ENCODE measurements around the gene GPR31.

Gene GPR31

GRCh38 chr6:167116838-167117228 lies 40.9 kb downstream of the GPR31 start:
- DNase-seq (ENCODE audit: low spot score), result no peak

DNA sequence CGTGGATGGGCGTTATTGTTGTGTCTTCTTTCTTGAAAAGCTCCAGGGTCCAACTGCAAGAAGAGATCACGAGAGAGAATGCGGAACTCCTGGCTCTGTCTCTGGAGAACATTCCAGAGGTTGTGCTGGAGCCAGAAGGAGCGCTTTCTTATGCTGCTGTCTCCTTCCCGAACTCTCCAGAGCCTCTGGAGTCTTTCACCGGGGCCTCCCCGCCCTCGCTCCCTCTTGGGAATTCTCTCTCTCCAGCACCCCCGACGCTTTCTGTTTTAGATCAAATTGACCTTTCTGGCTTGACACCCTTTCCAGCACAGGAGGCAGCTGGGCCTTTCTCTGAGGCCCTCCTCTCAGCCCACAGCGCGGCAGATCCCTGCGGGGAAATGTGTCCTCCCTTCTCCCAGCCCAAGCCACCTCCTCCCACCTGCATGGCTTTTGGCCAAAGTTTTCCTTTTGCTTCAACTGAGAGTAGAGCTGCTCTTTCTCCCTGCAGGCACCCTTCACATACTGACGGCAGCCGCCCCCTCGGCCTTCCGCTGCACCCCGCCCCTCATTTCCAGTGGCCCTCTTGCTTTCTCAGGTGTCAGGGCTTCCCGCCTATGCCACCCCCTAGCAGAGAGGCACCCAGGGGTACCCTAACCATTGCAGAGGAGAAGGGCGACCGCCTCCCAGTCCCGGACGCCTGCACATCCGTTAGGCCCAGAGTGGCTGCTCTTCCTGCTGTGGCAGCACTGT lies 41.5 kb downstream of the GPR31 start:
- no peak for DNase-seq (ENCODE audit: low spot score)

DNA sequence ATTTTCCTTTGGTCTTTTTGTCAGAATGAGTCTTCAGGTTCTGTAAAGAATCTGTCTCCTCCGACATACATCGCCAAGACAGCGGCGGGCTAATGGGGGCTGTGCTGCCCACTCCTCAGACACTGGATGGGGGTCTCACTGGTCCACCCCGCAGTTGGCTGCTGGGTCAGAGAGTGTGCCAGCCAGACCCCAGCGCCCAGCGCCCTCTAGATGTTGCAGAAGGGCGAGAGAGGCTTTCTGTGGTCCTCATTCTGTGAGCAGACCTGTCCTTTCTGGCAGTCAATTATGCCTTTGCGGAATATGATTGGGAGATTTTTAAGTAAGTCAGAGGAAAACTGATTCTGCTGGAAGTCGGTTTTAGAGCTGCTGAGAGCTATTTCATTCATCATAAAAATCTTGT lies 42.7 kb downstream of the GPR31 start:
- no peak for DNase-seq (ENCODE audit: low spot score)

GRCh38 chr6:167113935-167114910 lies 43.6 kb downstream of the GPR31 start:
- no peak for DNase-seq (ENCODE audit: low spot score)

- no peak for DNase-seq (ENCODE audit: low spot score)
Observed at GRCh38 chr6:167113047-167113754, 44.6 kb downstream of the GPR31 start.

- DNase-seq (ENCODE audit: low spot score), result no peak
Observed at GRCh38 chr6:167112421-167112820, 45.4 kb downstream of the GPR31 start.

GRCh38 chr6:167111597-167111996 lies 46.2 kb downstream of the GPR31 start:
- DNase-seq (ENCODE audit: low spot score), result no peak

DNA sequence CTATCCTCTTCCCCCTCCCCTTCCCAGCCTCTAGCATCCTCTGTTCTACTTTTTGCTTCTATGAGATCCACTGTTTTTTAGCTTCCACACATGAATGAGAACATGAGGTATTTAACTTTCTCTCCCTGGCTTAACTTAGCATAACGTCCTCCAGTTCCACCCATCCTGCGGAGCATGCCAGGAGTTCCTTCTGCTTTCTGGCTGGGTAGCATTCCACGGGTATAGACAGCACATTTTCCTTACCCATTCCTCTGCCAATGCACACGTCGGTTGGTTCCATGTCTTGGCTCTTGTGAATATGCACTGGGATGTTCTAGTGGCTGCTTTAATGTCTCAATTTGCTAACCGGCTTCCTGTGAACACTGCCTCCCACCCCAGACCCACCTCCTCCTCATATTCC lies 48.1 kb downstream of the GPR31 start:
- no peak for DNase-seq (ENCODE audit: low spot score)

GRCh38 chr6:167108278-167108677 lies 49.5 kb downstream of the GPR31 start:
- DNase-seq (ENCODE audit: low spot score), result no peak

DNA sequence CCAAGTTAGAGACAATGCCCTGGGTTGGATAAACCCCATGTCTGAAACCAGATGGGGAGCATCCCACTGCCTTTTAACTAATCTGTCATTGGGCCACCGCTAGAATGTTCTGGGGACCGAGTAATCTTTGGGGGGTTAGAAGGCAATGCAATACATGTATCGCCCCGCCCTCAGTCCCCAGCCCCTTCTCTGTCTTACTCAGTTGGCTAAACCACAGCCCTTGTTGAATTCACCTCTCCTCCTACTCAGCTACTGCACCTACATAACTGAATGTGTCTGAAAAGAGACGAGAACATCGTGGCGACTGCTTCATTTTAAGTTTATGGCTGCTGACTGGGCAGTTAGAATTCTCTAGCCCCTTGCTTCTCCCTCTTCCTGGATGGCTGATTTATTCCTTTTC lies 50.0 kb downstream of the GPR31 start:
- DNase-seq (ENCODE audit: low spot score), result no peak

- no peak for DNase-seq (ENCODE audit: low spot score)
Observed at GRCh38 chr6:167106406-167106805, 51.4 kb downstream of the GPR31 start.

Measured in D341Med (cell line).